T-helper 1 cell treated with Interleukin-12 subunit alpha and Interleukin-12 subunit beta and Interleukin-4 antibody, amounts not matched to agents 30 ng/mL and 1 ng/mL, for 36 hours (primary cell): ENCODE results near the gene PTGIS. TPM values are rescaled to one million over a fixed set of nuclear protein-coding genes. Genes with fewer than 3 reads are reported as not detected.

Experiments used
- intact Hi-C: fragments of 100-400 bp; cut with micrococcal nuclease; formaldehyde crosslinking; loops from one replicate; pipeline ENCODE4 v1.15.1; 2024
- total RNA-seq: library from RNA; stranded (reverse); gene quantifications from 2 replicates; pipeline ENCODE4 v1.2.3, GENCODE V29; 2022

Gene PTGIS
- total RNA-seq, 1 donor from 2014 or later: 11.7 TPM

GRCh38 chr20:49597825-49598395, 30.0 kb upstream of the PTGIS start:
- intact Hi-C loops: loop anchor here (2.0 kb wide), 2 partner anchors 47 to 215 kb away; partner anchors contain the start of gene SLC9A8

GRCh38 chr20:49595811-49596561, 28.0 kb upstream of the PTGIS start:
- intact Hi-C loops: loop anchor here (1.0 to 2.0 kb wide), 5 partner anchors 13 to 217 kb away; partner anchors contain the start of genes PTGIS and SLC9A8

GRCh38 chr20:49595346-49595745, 27.4 kb upstream of the PTGIS start:
- intact Hi-C loops: loop anchor here (2.0 kb wide), 2 partner anchors 19 to 27 kb away; partner anchors contain the start of gene PTGIS

GRCh38 chr20:49594931-49595315, 27.0 kb upstream of the PTGIS start:
- intact Hi-C loops: loop anchor here (1.0 to 5.0 kb wide), 7 partner anchors 18 to 263 kb away; partner anchors contain the start of genes KCNB1 and PTGIS

GRCh38 chr20:49594143-49594930, 26.4 kb upstream of the PTGIS start:
- intact Hi-C loops: loop anchor here (1.0 to 5.0 kb wide), 7 partner anchors 18 to 262 kb away; partner anchors contain the start of genes KCNB1 and PTGIS

GRCh38 chr20:49593466-49594142, 25.7 kb upstream of the PTGIS start:
- intact Hi-C loops: loop anchor here (1.0 to 5.0 kb wide), 7 partner anchors 17 to 261 kb away; partner anchors contain the start of genes KCNB1 and PTGIS

- intact Hi-C loops: loop anchor here (5.0 kb wide), 1 partner anchor 260 kb away; no protein-coding TSS in a partner anchor
These were observed 24.2 kb upstream of the PTGIS start for GRCh38 chr20:49592120-49592519.

- intact Hi-C loops: loop anchor here (5.0 kb wide), 1 partner anchor 259 kb away; no protein-coding TSS in a partner anchor
These were observed 23.4 kb upstream of the PTGIS start for GRCh38 chr20:49591217-49591865.

- intact Hi-C loops: loop anchor here (5.0 kb wide), 1 partner anchor 258 kb away; no protein-coding TSS in a partner anchor
These were observed 22.5 kb upstream of the PTGIS start for GRCh38 chr20:49590163-49591017.

- intact Hi-C loops: loop anchor here (5.0 kb wide), 1 partner anchor 257 kb away; no protein-coding TSS in a partner anchor
These were observed 21.8 kb upstream of the PTGIS start for GRCh38 chr20:49589747-49590146.

GRCh38 chr20:49587111-49587570, 19.2 kb upstream of the PTGIS start:
- intact Hi-C loops: no loop called here

GRCh38 chr20:49585585-49586245, 17.8 kb upstream of the PTGIS start:
- intact Hi-C loops: no loop called here

GRCh38 chr20:49584418-49585382, 16.8 kb upstream of the PTGIS start:
- intact Hi-C loops: no loop called here

- intact Hi-C loops: no loop called here
These were observed 15.9 kb upstream of the PTGIS start for GRCh38 chr20:49583669-49584417.

- intact Hi-C loops: no loop called here
These were observed 15.4 kb upstream of the PTGIS start for GRCh38 chr20:49583343-49583668.

- intact Hi-C loops: no loop called here
These were observed 14.7 kb upstream of the PTGIS start for GRCh38 chr20:49582413-49583334.
